K562 (cell line): ENCODE results near the gene TTC13.

ENCODE experiments used
- BRCA1 ChIP-seq, 2 experiments: fragments of 450-650 bp in 1 of 2; sonication (generic) in 1 of 2; formaldehyde crosslinking in 1 of 2; IDR thresholded peaks; 2 replicates each; pipeline versions ENCODE4 v1.5.0 to v1.6.1; 2017 to 2020; ENCODE audit warnings: mild to moderate bottlenecking in 1 of 2, missing genetic modification reagents in 1 of 2
- HNRNPUL1 ChIP-seq: fragments of 200-400 bp; formaldehyde crosslinking; IDR thresholded peaks from 2 replicates; pipeline ENCODE4 v1.6.1; 2017; ENCODE audit warnings: low read length
- TF ChIP-seq, protein P1 (sequence below), 3 experiments: IDR thresholded peaks in 2 of 3; conservative IDR thresholded peaks in 1 of 3; 2 replicates each; pipeline ENCODE4 v1.5.1; 2011 to 2012; ENCODE audit warnings: low read length in 3 of 3, mild to moderate bottlenecking in 3 of 3, control low read depth in 2 of 3, improper control_type of control experiment in 1 of 3, inconsistent platforms in 1 of 3, low read depth in 1 of 3, mixed read lengths in 1 of 3, moderate library complexity in 1 of 3; ENCODE audit not compliant: insufficient read depth in 2 of 3
- TF ChIP-seq, protein P2 (sequence below): sonication (generic); formaldehyde crosslinking; IDR thresholded peaks from 2 replicates; pipeline ENCODE4 v1.8.0; 2022; ENCODE audit warnings: missing genetic modification reagents, mild to moderate bottlenecking, borderline replicate concordance

DNA sequence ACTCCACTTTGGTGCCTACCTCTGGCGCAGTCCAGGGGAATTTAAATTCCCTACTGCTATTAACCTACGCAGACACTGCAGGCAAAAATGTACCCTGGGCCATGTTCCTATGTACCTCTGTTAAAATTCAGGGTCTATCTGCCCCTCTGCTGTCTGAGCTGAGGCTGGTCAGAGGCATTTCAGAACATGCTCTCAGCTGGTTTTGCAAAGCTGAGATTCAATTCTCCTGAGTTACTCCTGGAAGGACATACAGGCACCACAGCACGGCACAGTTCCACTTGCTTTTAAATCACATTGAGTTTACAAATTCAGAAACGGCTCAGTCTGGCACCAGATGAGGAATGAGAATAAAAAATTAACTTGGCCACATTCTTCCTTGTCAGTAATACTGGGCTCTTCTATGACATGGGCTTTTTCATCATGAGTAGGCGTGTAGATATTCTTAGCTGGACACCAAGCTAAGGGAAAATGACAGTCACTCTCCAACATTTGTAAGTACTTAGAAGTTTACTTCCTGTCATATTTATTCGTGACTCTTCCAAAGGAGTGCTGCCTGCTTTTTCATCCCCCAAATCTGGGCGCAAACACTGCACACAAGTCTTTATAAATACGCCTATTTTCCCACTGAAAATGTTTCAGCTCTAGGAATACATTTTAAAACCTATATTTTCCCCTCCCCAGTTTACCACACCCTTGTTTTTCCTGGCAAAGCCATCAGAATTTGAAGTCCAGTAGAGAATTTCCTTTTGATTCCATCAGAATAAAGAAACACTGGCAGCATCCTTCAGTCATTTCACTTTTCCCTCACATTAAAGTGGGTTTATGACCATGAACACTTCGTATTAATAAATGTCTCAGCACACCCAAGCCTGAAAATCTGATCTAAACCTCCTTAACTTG, 112.2 kb downstream of the TTC13 start:
- no peak for TF ChIP-seq BRCA1 (IDR thresholded peaks at IDR 0.05)
- TF ChIP-seq BRCA1 (CRISPR knock-in tag; IDR thresholded peaks at IDR 0.05): no peak
- TF ChIP-seq, protein P1, sequence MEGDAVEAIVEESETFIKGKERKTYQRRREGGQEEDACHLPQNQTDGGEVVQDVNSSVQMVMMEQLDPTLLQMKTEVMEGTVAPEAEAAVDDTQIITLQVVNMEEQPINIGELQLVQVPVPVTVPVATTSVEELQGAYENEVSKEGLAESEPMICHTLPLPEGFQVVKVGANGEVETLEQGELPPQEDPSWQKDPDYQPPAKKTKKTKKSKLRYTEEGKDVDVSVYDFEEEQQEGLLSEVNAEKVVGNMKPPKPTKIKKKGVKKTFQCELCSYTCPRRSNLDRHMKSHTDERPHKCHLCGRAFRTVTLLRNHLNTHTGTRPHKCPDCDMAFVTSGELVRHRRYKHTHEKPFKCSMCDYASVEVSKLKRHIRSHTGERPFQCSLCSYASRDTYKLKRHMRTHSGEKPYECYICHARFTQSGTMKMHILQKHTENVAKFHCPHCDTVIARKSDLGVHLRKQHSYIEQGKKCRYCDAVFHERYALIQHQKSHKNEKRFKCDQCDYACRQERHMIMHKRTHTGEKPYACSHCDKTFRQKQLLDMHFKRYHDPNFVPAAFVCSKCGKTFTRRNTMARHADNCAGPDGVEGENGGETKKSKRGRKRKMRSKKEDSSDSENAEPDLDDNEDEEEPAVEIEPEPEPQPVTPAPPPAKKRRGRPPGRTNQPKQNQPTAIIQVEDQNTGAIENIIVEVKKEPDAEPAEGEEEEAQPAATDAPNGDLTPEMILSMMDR (IDR thresholded peaks at IDR 0.05 in 2 of 3, conservative IDR thresholded peaks at IDR 0.05 in 1 of 3; ENCODE audit: insufficient read depth in 2 of 3, low read depth in 1 of 3, low read length in 3 of 3): no peak
- TF ChIP-seq, protein P2, sequence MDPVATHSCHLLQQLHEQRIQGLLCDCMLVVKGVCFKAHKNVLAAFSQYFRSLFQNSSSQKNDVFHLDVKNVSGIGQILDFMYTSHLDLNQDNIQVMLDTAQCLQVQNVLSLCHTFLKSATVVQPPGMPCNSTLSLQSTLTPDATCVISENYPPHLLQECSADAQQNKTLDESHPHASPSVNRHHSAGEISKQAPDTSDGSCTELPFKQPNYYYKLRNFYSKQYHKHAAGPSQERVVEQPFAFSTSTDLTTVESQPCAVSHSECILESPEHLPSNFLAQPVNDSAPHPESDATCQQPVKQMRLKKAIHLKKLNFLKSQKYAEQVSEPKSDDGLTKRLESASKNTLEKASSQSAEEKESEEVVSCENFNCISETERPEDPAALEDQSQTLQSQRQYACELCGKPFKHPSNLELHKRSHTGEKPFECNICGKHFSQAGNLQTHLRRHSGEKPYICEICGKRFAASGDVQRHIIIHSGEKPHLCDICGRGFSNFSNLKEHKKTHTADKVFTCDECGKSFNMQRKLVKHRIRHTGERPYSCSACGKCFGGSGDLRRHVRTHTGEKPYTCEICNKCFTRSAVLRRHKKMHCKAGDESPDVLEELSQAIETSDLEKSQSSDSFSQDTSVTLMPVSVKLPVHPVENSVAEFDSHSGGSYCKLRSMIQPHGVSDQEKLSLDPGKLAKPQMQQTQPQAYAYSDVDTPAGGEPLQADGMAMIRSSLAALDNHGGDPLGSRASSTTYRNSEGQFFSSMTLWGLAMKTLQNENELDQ (CRISPR knock-in tag): no peak
- TF ChIP-seq HNRNPUL1: no peak
